PC-9 (cell line): ENCODE results near the gene ZFX. TPM values are rescaled to one million over a fixed set of nuclear protein-coding genes. Genes with fewer than 3 reads are reported as not detected.

ENCODE experiments used
- BruUV-seq: library from RNA; stranded (reverse); fragments of 400-500 nt; replicated peaks from 2 replicates; lab custom pipeline; 2021; lab: Mats Ljungman, UMichigan
- CTCF ChIA-PET: fragments of 300-600 bp; sonication (Branson Sonifier 250); formaldehyde crosslinking; loops from one replicate; lab custom pipeline; 2022; ENCODE audit warnings: antibody characterized with exemption; lab: Charles Lee
- POLR2A ChIA-PET: fragments of 300-600 bp; sonication (Branson Sonifier 250); formaldehyde crosslinking; loops from one replicate; lab custom pipeline; 2022; ENCODE audit warnings: antibody characterized with exemption; ENCODE audit not compliant: unreplicated experiment; lab: Charles Lee
- DNase-seq, 2 experiments: peaks; one replicate each; pipeline versions ENCODE4 v3.0.0 to v3.0.0-alpha.2; 2015 to 2022; ENCODE audit warnings: mixed read lengths in 1 of 2
- H2AFZ ChIP-seq: fragments of 200-600 bp; sonication (generic); 2 replicates; pipeline ENCODE4 v1.8.1; 2017; ENCODE audit warnings: antibody characterized with exemption
- H3F3A ChIP-seq: fragments of 200-600 bp; sonication (generic); 2 replicates; pipeline ENCODE4 v1.8.1; 2017; ENCODE audit warnings: antibody characterized with exemption, mild to moderate bottlenecking, low read depth; ENCODE audit not compliant: insufficient read depth
- H3K27ac ChIP-seq: fragments of 200-600 bp; sonication (generic); 2 replicates; pipeline ENCODE4 v1.6.1; 2016; ENCODE audit warnings: mixed run types
- H3K27me3 ChIP-seq: fragments of 200-600 bp; sonication (generic); 2 replicates; pipeline ENCODE4 v1.6.1; 2016; ENCODE audit warnings: low read depth, mixed run types; ENCODE audit not compliant: insufficient read depth
- H3K36me3 ChIP-seq: fragments of 200-600 bp; sonication (generic); 2 replicates; pipeline ENCODE4 v1.6.1; 2016; ENCODE audit warnings: low read depth, mixed run types
- H3K4me1 ChIP-seq: fragments of 200-600 bp; sonication (generic); replicated peaks from 2 replicates; pipeline ENCODE4 v1.6.1; 2016; ENCODE audit warnings: mixed run types; ENCODE audit not compliant: insufficient read depth
- H3K4me2 ChIP-seq: fragments of 200-600 bp; sonication (generic); 2 replicates; pipeline ENCODE4 v1.6.1; 2017; ENCODE audit warnings: mixed run types
- H3K4me3 ChIP-seq: fragments of 200-600 bp; sonication (generic); 2 replicates; pipeline ENCODE4 v1.6.1; 2016; ENCODE audit warnings: mixed run types
- H3K79me2 ChIP-seq: fragments of 200-600 bp; sonication (generic); 2 replicates; pipeline ENCODE4 v1.6.1; 2017; ENCODE audit warnings: low read depth, mixed run types
- H3K9me2 ChIP-seq: fragments of 200-600 bp; sonication (generic); 2 replicates; pipeline ENCODE4 v1.8.1; 2017; ENCODE audit warnings: mild to moderate bottlenecking; ENCODE audit not compliant: insufficient read depth
- H3K9me3 ChIP-seq: fragments of 200-600 bp; sonication (generic); 2 replicates; pipeline ENCODE4 v1.8.1; 2016; ENCODE audit warnings: low read depth; ENCODE audit not compliant: insufficient read depth
- H4K20me1 ChIP-seq: fragments of 200-600 bp; sonication (generic); 2 replicates; pipeline ENCODE4 v1.8.1; 2017; ENCODE audit not compliant: insufficient read depth
- EZH2 ChIP-seq: fragments of 200-600 bp; sonication (generic); IDR thresholded peaks from 2 replicates; pipeline ENCODE4 v1.8.0; 2017; ENCODE audit warnings: antibody characterized with exemption, low read depth
- intact Hi-C: fragments of 100-400 bp; cut with micrococcal nuclease; formaldehyde crosslinking; loops from one replicate; pipeline ENCODE4 v1.10.0; 2022; ENCODE audit not compliant: unreplicated experiment
- total RNA-seq: library from RNA; stranded (reverse); gene quantifications from 2 replicates; pipeline ENCODE4 v1.2.3, GENCODE V29; 2021
- TF ChIP-seq, protein P1 (sequence below): fragments of 200-600 bp; sonication (generic); conservative IDR thresholded peaks from 2 replicates; pipeline ENCODE4 v1.6.1; 2017; ENCODE audit warnings: mixed run types, antibody characterized with exemption, mild to moderate bottlenecking, moderate library complexity

ZFX gene
- total RNA-seq, 1 experiment from 2014 or later = 39.6 TPM

DNA sequence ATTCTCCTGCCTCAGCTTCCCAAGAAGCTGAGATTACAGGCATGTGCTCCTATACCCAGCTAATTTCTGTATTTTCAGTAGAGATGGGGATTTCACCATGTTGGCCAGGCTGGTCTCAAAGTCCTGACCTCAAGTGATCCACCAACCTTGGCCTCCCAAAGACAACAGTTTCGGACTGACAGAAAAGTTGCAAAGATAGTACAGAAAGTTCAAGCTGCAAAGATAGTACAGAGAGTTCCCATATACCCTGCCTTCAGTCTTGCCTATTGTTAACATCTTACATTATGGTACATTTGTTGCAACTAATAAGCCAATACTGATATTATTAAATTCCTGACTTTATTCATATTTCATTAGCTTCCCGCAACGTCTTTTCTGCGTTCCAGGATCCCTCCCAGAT, 98.5 kb downstream of the ZFX start:
- Histone ChIP-seq H3K4me1 (no peaks in the 10 kb centered on the region), H3K9me2 (no peaks in the 10 kb centered on the region), H2AFZ (no peak overlapping the region), H3K9me3 (no peaks in the 10 kb centered on the region), H3K79me2 (no peaks in the 10 kb centered on the region), H4K20me1 (no peaks in the 10 kb centered on the region), H3K4me3 (no peak overlapping the region), H3K27me3 (no peaks in the 10 kb centered on the region), H3F3A (no peaks in the 10 kb centered on the region), H3K27ac (no peak overlapping the region), H3K36me3 (no peaks in the 10 kb centered on the region), H3K4me2 (no peak overlapping the region)
- ChIA-PET CTCF (no interaction called here), POLR2A (no interaction called here)
- TF ChIP-seq, protein P1, sequence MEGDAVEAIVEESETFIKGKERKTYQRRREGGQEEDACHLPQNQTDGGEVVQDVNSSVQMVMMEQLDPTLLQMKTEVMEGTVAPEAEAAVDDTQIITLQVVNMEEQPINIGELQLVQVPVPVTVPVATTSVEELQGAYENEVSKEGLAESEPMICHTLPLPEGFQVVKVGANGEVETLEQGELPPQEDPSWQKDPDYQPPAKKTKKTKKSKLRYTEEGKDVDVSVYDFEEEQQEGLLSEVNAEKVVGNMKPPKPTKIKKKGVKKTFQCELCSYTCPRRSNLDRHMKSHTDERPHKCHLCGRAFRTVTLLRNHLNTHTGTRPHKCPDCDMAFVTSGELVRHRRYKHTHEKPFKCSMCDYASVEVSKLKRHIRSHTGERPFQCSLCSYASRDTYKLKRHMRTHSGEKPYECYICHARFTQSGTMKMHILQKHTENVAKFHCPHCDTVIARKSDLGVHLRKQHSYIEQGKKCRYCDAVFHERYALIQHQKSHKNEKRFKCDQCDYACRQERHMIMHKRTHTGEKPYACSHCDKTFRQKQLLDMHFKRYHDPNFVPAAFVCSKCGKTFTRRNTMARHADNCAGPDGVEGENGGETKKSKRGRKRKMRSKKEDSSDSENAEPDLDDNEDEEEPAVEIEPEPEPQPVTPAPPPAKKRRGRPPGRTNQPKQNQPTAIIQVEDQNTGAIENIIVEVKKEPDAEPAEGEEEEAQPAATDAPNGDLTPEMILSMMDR = no peak
- TF ChIP-seq EZH2 = no peak
- intact Hi-C loops = no loop called here
- no TSS peak for BruUV-seq
- no peak for DNase-seq

DNA sequence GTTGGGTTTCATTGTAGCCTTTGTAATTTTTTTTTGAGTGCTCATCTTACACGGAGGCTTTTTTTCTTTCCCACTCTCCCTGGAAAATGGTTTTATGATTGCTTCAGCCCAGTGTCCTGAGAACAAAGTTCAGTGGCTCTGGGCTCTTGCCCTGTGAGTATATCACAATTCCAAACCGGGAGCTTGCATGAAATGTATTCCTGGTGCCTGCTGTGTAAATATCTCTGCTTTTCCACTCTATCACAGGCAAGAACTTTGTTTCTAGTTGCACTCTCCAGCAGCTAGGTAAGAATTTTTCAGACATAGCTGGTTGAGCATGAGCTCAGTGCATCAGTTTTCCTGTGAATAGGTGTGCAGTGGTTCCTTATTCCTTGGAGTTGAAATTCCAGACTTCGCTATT, 103.5 kb downstream of the ZFX start:
- no peaks in the 10 kb centered on the region for H3K27me3 ChIP-seq
- no peak overlapping the region for H2AFZ ChIP-seq
- TF ChIP-seq, protein P1 = no peak
- no peak for TF ChIP-seq EZH2
- DNase-seq = no peak
- ChIA-PET POLR2A (no interaction called here), CTCF (no interaction called here)
- no peaks in the 10 kb centered on the region for H3K9me3 ChIP-seq
- H3K4me2 ChIP-seq = no peak overlapping the region
- H3K9me2 ChIP-seq = no peaks in the 10 kb centered on the region
- no peak overlapping the region for H3K27ac ChIP-seq
- no peaks in the 10 kb centered on the region for H3K79me2 ChIP-seq
- no peaks in the 10 kb centered on the region for H3F3A ChIP-seq
- H3K36me3 ChIP-seq = no peaks in the 10 kb centered on the region
- intact Hi-C loops = loop anchor here (10.0 kb wide), 2 partner anchors 242 to 762 kb away; partner anchors contain the start of gene ARX
- H4K20me1 ChIP-seq = no peaks in the 10 kb centered on the region
- no peaks in the 10 kb centered on the region for H3K4me1 ChIP-seq
- BruUV-seq = no TSS peak
- no peak overlapping the region for H3K4me3 ChIP-seq

DNA sequence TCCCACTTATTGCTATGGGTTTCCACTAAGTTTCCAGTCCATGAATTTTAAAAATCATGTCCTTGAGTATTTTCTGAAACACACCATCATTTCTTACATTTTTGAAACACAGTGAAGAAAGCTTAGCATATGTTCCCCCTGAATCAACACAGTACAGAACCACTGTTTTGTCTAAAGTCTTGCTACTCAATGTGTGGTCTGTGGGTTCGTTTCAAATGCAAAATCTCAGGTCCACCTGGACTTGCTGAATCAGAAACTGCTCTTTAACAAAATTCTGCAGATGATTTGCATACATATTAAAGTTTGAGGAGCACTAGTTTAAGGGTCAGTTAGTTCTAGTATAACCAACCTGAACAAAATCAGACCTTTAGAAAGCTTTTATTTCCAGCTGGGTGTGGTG, 103.9 kb downstream of the ZFX start:
- ChIA-PET POLR2A (no interaction called here), CTCF (no interaction called here)
- BruUV-seq = no TSS peak
- no peaks in the 10 kb centered on the region for H3K27me3 ChIP-seq
- H3K36me3 ChIP-seq = no peaks in the 10 kb centered on the region
- no peaks in the 10 kb centered on the region for H3K79me2 ChIP-seq
- H2AFZ ChIP-seq = no peak overlapping the region
- no peak overlapping the region for H3K27ac ChIP-seq
- H3K4me3 ChIP-seq = no peak overlapping the region
- intact Hi-C loops = loop anchor here (10.0 kb wide), 2 partner anchors 241 to 761 kb away; partner anchors contain the start of gene ARX
- no peaks in the 10 kb centered on the region for H3K4me1 ChIP-seq
- no peaks in the 10 kb centered on the region for H3K9me3 ChIP-seq
- DNase-seq = no peak
- no peaks in the 10 kb centered on the region for H4K20me1 ChIP-seq
- H3K9me2 ChIP-seq = no peaks in the 10 kb centered on the region
- no peak for TF ChIP-seq EZH2
- TF ChIP-seq, protein P1 = no peak
- H3K4me2 ChIP-seq = no peak overlapping the region
- H3F3A ChIP-seq = no peaks in the 10 kb centered on the region
